Smooth muscle cell (in vitro differentiated cells): ENCODE data around the gene E2F1. TPM values are rescaled to one million over a fixed set of nuclear protein-coding genes. Genes with fewer than 3 reads are reported as not detected.
"Not testable (repeated sequence)": the region's sequence is repeated elsewhere in the genome, so short reads cannot be mapped to it uniquely, and the experiment has no call there.

Experiments
- DNase-seq: peaks from one replicate; lab custom pipeline; 2025; ENCODE audit not compliant: unreplicated experiment; lab: John Stamatoyannopoulos, UW
- H2AFZ ChIP-seq: fragments of 200-600 bp; sonication (generic); 2 replicates; pipeline ENCODE4 v1.6.0; 2016; ENCODE audit warnings: antibody characterized with exemption, low read depth, mild to moderate bottlenecking
- H3F3A ChIP-seq: fragments of 200-600 bp; sonication (generic); 2 replicates; pipeline ENCODE4 v1.6.0; 2017; ENCODE audit warnings: antibody characterized with exemption, low read depth
- H3K27ac ChIP-seq: fragments of 200-600 bp; sonication (generic); 2 replicates; pipeline ENCODE4 v1.5.1; 2016; ENCODE audit warnings: low read depth, mild to moderate bottlenecking
- H3K27me3 ChIP-seq: fragments of 200-600 bp; sonication (generic); 2 replicates; pipeline ENCODE4 v1.6.1; 2016; ENCODE audit warnings: low read depth, mild to moderate bottlenecking
- H3K36me3 ChIP-seq: fragments of 200-600 bp; sonication (generic); 2 replicates; pipeline ENCODE4 v1.5.1; 2016; ENCODE audit warnings: low read depth
- H3K4me1 ChIP-seq: fragments of 200-600 bp; sonication (generic); 2 replicates; pipeline ENCODE4 v1.5.1; 2016; ENCODE audit warnings: low read depth
- H3K4me2 ChIP-seq: fragments of 200-600 bp; sonication (generic); 2 replicates; pipeline ENCODE4 v1.6.0; 2016; ENCODE audit warnings: mild to moderate bottlenecking
- H3K4me3 ChIP-seq: fragments of 200-600 bp; sonication (generic); 2 replicates; pipeline ENCODE4 v1.5.1; 2016; ENCODE audit warnings: mild to moderate bottlenecking
- H3K79me2 ChIP-seq: fragments of 200-600 bp; sonication (generic); 2 replicates; pipeline ENCODE4 v1.6.0; 2016; ENCODE audit warnings: low read depth, mild to moderate bottlenecking
- H3K9ac ChIP-seq: fragments of 200-600 bp; sonication (generic); 2 replicates; pipeline ENCODE4 v1.6.0; 2016; ENCODE audit warnings: low read depth
- H3K9me3 ChIP-seq: fragments of 200-600 bp; sonication (generic); replicated peaks from 2 replicates; pipeline ENCODE4 v1.5.1; 2016; ENCODE audit warnings: low read depth
- H4K20me1 ChIP-seq: fragments of 200-600 bp; sonication (generic); 2 replicates; pipeline ENCODE4 v1.6.0; 2016; ENCODE audit warnings: low read depth
- CTCF ChIP-seq: fragments of 200-600 bp; sonication (generic); IDR thresholded peaks from 2 replicates; pipeline ENCODE4 v1.5.1; 2017; ENCODE audit warnings: borderline replicate concordance, mild to moderate bottlenecking, antibody characterized with exemption; ENCODE audit not compliant: insufficient read depth, poor library complexity, severe bottlenecking
- WGBS: methylation state at CpG from one replicate; pipeline ENCODE4 v1.1.7; 2016; ENCODE audit warnings: low lambda C conversion rate; 5-methylcytosine and 5-hydroxymethylcytosine counted together
- polyA plus RNA-seq: library from polyadenylated mRNA; unstranded; fragments of >200 nt; fragmentation: Nextera tagmentation; extraction: Ambion mirVana; gene quantifications from 2 replicates; pipeline ENCODE4 v1.2.1, GENCODE V29; 2016
- total RNA-seq: library from RNA; depleted of rRNA; stranded (reverse); fragments of >200 nt; gene quantifications from 2 replicates; pipeline ENCODE4 v1.2.3, GENCODE V29; 2014

Gene E2F1
- total and polyA plus RNA-seq, 2 experiments from 2014 or later, result 5.0 to 19.4 TPM

- H3K27me3 ChIP-seq, result no peaks in the 10 kb centered on the region
- no peaks in the 10 kb centered on the region for H3K79me2 ChIP-seq
- no peak for TF ChIP-seq CTCF
- H3K9me3 ChIP-seq, result no peaks in the 10 kb centered on the region
- no peaks in the 10 kb centered on the region for H4K20me1 ChIP-seq
- H3K9ac ChIP-seq, result no peak overlapping the region
- H3K4me1 ChIP-seq, result no peaks in the 10 kb centered on the region
- WGBS, result 95% methylated on average over 14 of the region's 27 CpGs
- H3K36me3 ChIP-seq, result no peaks in the 10 kb centered on the region
- no peak for DNase-seq
- no peak overlapping the region for H2AFZ ChIP-seq
- peaks cover 5% of the 10 kb centered on the region for H3F3A ChIP-seq
- H3K4me3 ChIP-seq, result no peak overlapping the region
- no peak overlapping the region for H3K4me2 ChIP-seq
- H3K27ac ChIP-seq, result no peak overlapping the region
These were observed 15.7 kb upstream of the E2F1 start for GRCh38 chr20:33701629-33702450.

GRCh38 chr20:33700696-33701441, 14.7 kb upstream of the E2F1 start:
- H4K20me1 ChIP-seq, H3K27me3 ChIP-seq, H3K4me3 ChIP-seq, H3K4me2 ChIP-seq, H3K27ac ChIP-seq, H3K79me2 ChIP-seq, H3K4me1 ChIP-seq, H3K9ac ChIP-seq, H3K36me3 ChIP-seq, H3F3A ChIP-seq, H3K9me3 ChIP-seq, H2AFZ ChIP-seq, DNase-seq: not testable (repeated sequence)
- WGBS, result 97% methylated on average over 40 of the region's 45 CpGs

GRCh38 chr20:33698966-33699365, 12.8 kb upstream of the E2F1 start:
- WGBS, result 97% methylated on average over 22 of the region's 27 CpGs
- not testable (repeated sequence) for DNase-seq, H2AFZ ChIP-seq

GRCh38 chr20:33697129-33697528, 10.9 kb upstream of the E2F1 start:
- Histone ChIP-seq H3K27ac (no peak overlapping the region), H3K9me3 (no peaks in the 10 kb centered on the region), H3K27me3 (no peaks in the 10 kb centered on the region), H3K4me2 (peak overlapping the region; percentile 48), H3K79me2 (no peaks in the 10 kb centered on the region), H3F3A (peaks cover 7% of the 10 kb centered on the region), H3K36me3 (no peaks in the 10 kb centered on the region), H2AFZ (no peak overlapping the region), H3K9ac (no peak overlapping the region), H3K4me3 (no peak overlapping the region), H3K4me1 (peaks cover 12% of the 10 kb centered on the region), H4K20me1 (no peaks in the 10 kb centered on the region)
- WGBS, result 66% methylated on average over 8 of the region's 8 CpGs
- no peak for TF ChIP-seq CTCF
- DNase-seq, result no peak

More at GRCh38 chr20:33698966-33699365, 12.8 kb upstream of the E2F1 start:
- not testable (repeated sequence) for H3K4me1 ChIP-seq, H3K9ac ChIP-seq, H3K4me3 ChIP-seq, H3K4me2 ChIP-seq, H3K36me3 ChIP-seq, H3K27ac ChIP-seq, H3F3A ChIP-seq, H4K20me1 ChIP-seq, H3K79me2 ChIP-seq, H3K9me3 ChIP-seq, H3K27me3 ChIP-seq
